Measurements from ENCODE around the gene GRID2. TPM values are rescaled to one million over a fixed set of nuclear protein-coding genes. Genes with fewer than 3 reads are reported as not detected.
A peak's percentile ranks its signal among the peaks of the same experiment; 100 is the strongest.
"Not testable (repeated sequence)": the region's sequence is repeated elsewhere in the genome, so short reads cannot be mapped to it uniquely, and the experiment has no call there.

GRID2 gene
- total RNA-seq (2014; rRNA removed; shearing (Covaris generic)), result not detected in 2 replicates
- polyA plus RNA-seq (2015; cell fraction: cytosol; rRNA removed), result not detected in 2 replicates
- polyA plus RNA-seq (2015; cell fraction: nucleus; rRNA removed), result not detected in 2 replicates

- DNase-seq (ENCODE audit: low read depth), result no peak
Observed at GRCh38 chr4:92303621-92304027, at the start of gene GRID2. Gene GRID2 (plus strand): TSS chr4:92303966.

GRCh38 chr4:92253986-92254671 is 49.6 kb upstream of the GRID2 start:
- no peak for DNase-seq (ENCODE audit: low read depth)

- no peak for DNase-seq (ENCODE audit: low read depth)
Observed at GRCh38 chr4:92254767-92255442, 48.9 kb upstream of the GRID2 start.

- DNase-seq (ENCODE audit: low read depth), result no peak
Observed at GRCh38 chr4:92255920-92256244, 47.9 kb upstream of the GRID2 start.

- no peak for DNase-seq (ENCODE audit: low read depth)
Observed at GRCh38 chr4:92257931-92258857, 45.6 kb upstream of the GRID2 start.

GRCh38 chr4:92261256-92261655 is 42.5 kb upstream of the GRID2 start:
- no peak for DNase-seq (ENCODE audit: low read depth)

GRCh38 chr4:92262371-92262770 is 41.4 kb upstream of the GRID2 start:
- no peak for DNase-seq (ENCODE audit: low read depth)

- DNase-seq (ENCODE audit: low read depth), result no peak
Observed at GRCh38 chr4:92263010-92263409, 40.8 kb upstream of the GRID2 start.

- DNase-seq (ENCODE audit: low read depth), result no peak
Observed at GRCh38 chr4:92263575-92263974, 40.2 kb upstream of the GRID2 start.

- DNase-seq (ENCODE audit: low read depth), result no peak
Observed at GRCh38 chr4:92264163-92264562, 39.6 kb upstream of the GRID2 start.

GRCh38 chr4:92265021-92265420 is 38.7 kb upstream of the GRID2 start:
- DNase-seq (ENCODE audit: low read depth), result no peak

- no peak for DNase-seq (ENCODE audit: low read depth)
Observed at GRCh38 chr4:92265798-92266197, 38.0 kb upstream of the GRID2 start.

GRCh38 chr4:92266521-92266920 is 37.2 kb upstream of the GRID2 start:
- no peak for DNase-seq (ENCODE audit: low read depth)

GRCh38 chr4:92268642-92269041 is 35.1 kb upstream of the GRID2 start:
- DNase-seq (ENCODE audit: low read depth), result no peak

GRCh38 chr4:92270908-92271307 is 32.9 kb upstream of the GRID2 start:
- DNase-seq (ENCODE audit: low read depth), result peak; percentile 3

GRCh38 chr4:92271551-92271950 is 32.2 kb upstream of the GRID2 start:
- DNase-seq (ENCODE audit: low read depth), result not testable (repeated sequence)

GRCh38 chr4:92277057-92277881 is 26.5 kb upstream of the GRID2 start:
- DNase-seq (ENCODE audit: low read depth), result not testable (repeated sequence)

GRCh38 chr4:92279296-92279695 is 24.5 kb upstream of the GRID2 start:
- no peak for DNase-seq (ENCODE audit: low read depth)

- DNase-seq (ENCODE audit: low read depth), result no peak
Observed at GRCh38 chr4:92299152-92299551, 4.6 kb upstream of the GRID2 start.

- DNase-seq (ENCODE audit: low read depth), result no peak
Observed at GRCh38 chr4:92304121-92304520, 355 bp downstream of the GRID2 start.

- DNase-seq (ENCODE audit: low read depth), result no peak
Observed at GRCh38 chr4:92304606-92305005, 840 bp downstream of the GRID2 start.

Data from HT1080 (cell line).